HG03196 (cell line): ENCODE data around the gene NDE1.
A peak's percentile ranks its signal among the peaks of the same experiment; 100 is the strongest.
"Not testable (repeated sequence)": the region's sequence is repeated elsewhere in the genome, so short reads cannot be mapped to it uniquely, and the experiment has no call there.

Source experiments
- ATAC-seq: cut with Tn5 transposase; IDR thresholded peaks from one replicate; pipeline ENCODE4 v1.9.1; 2021; ENCODE audit not compliant: unreplicated experiment

Gene NDE1

DNA sequence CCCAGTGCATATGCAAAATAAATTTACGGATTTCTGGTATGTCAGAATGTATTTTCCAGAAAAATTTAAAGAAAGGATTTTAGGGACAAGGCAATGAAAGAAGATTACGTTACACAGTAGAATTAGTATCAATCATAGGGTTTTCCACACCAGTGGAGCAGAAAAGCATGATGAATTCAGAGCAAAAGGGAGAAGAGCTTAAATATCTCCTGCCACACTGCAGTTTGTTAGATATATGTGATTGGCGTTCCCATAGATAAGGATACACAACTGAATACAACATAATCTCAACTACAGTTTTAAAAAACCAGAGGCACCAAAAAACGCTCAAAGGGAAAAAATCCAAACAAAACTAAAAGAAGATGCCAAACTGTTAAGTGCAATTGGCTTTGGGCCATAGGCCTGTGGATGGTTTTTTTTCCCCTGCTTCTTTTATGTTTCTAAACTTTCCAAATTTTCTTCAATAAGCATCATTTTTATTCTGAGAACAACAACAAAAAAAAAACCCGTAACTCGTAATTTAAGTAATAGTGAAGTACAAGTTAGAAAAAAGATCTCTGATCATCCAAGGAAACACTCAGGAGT is 29.3 kb upstream of the NDE1 start:
- ATAC-seq, result no peak

DNA sequence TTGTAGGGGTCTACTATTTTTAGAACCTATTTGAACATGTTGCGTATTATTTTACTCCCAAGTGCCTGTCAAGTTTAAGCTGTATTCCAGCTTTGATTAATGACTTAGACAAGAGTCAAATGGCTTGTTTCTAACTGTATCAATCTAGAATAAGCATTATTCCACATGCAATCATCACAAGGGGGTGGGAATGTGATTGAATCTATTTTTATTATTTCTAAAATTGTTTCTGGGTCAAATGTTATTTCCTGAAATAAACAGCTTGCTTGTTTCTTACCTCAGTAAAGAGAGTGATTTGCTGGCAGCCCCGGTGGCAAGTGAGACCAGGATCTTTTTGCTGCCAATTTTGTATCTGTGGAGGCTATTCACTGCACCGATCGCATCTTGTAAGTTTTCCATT is 28.6 kb upstream of the NDE1 start:
- ATAC-seq, result no peak

GRCh38 chr16:15621889-15622288 is 28.2 kb upstream of the NDE1 start:
- ATAC-seq, result no peak

GRCh38 chr16:15631730-15632409 is 18.2 kb upstream of the NDE1 start:
- no peak for ATAC-seq

- no peak for ATAC-seq
Observed at GRCh38 chr16:15635926-15636325, 14.1 kb upstream of the NDE1 start.

GRCh38 chr16:15636392-15636873 is 13.6 kb upstream of the NDE1 start:
- no peak for ATAC-seq

DNA sequence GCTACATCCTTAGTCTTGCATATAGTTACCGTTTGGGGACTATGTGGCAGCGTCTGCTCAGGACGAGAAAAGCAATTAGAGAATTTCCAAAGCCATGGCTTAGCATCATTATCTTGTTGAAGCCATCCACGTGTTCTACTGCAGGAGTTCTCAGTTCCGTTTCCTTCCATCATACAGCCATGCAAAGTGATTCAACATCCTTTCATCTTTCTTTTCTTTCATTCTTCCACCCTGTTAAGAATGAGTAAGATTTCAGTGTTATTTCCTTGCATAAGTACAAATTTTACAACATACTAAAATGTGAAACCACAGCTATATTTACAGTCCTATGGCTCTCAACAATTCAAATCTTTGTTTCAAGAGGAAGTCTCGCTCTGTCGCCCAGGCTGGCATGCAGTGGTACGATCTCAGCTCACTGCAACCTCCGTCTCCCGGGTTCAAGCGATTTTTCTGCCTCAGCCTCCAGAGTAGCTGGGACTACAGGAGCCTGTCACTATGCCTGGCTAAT is 10.9 kb upstream of the NDE1 start:
- ATAC-seq, result no peak

- ATAC-seq, result no peak
Observed at GRCh38 chr16:15640966-15641365, 9.1 kb upstream of the NDE1 start.

DNA sequence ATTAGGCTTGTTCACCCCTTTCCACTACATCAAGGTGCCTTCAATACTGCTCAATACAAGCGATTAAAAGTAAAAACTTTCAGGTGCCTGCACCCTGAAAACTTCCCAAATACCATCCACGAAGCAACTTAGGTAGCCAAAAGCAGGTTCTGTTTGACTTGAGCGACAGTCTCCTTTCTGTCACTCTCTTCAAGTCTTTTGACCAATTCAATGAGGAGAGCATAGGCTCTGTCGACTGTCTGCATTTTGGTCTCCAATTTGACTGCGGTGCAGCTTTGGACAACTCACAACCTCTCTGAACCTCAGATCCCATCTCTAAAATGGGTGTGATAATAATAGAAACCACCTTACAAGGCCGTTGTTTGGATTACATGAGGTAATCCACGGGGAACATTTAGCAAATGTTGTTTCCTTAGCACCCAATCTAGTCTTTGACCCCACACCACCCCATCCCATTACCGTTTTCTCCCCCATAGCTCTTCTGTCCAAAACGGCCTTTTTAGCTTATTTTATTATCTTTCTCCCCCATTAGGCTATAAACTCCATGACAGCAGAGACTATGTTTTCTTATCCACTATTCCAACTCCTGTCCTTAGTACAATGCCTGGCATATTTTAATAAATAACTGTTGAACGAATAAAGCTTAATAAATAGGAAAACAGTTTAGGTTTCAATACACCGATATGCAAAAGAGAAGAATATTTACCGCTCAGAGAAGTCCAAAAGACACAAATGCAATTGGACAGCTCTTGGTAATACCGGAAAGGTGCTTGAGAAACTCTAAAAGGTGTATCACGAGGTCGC is 8.1 kb upstream of the NDE1 start:
- ATAC-seq, result no peak

GRCh38 chr16:15642557-15643047 is 7.4 kb upstream of the NDE1 start:
- ATAC-seq, result peak; percentile 55

DNA sequence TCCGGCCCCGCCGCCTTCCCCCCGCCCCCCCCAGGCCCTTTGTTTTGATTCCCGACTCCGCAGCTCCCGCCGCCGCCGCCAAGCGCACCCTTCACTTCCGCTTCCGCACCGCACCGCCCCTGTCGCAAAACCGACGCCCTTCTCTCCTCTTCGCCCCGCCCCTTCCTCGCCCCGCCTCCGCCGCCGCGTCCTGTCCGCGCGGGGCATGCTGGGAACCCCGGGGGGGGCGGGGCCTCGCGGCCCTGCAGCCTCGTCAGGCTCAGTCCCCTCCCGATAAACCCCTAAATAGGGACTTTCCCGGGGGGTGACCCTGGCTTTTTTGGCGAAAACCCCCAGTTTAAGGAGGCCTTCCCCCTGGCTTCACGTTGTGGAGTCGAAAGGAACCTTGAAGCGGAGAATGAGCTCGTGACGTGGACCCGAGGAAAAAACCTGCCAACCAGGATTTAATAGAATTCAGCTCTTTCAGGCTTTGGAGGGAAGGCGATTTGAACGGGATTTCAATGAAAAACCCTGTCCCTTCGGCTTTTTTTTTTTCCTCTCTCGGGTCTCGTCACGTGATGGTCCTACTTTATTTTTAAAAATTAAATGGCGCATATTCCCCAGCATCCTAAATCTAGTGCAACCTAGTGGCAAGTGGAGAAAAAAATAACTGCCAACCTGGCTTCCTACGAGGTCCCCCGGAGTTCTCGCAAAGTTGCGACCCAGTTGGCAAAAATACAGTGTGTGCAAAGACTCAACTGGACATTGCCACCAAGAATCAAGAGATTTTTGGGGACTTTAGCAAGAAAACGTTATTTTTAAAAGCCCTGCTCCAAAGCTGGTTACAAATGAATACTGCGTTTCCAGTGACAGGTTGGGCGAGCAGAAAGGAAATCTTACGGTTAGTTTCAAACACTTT is 6.7 kb upstream of the NDE1 start, which contains the start of gene MARF1:
Gene MARF1 (minus strand): TSS at position 107 of the 898 bp plus-strand sequence. CDS start 3,921 bp downstream, outside the sequence.
- ATAC-seq, result peak; percentile 29

DNA sequence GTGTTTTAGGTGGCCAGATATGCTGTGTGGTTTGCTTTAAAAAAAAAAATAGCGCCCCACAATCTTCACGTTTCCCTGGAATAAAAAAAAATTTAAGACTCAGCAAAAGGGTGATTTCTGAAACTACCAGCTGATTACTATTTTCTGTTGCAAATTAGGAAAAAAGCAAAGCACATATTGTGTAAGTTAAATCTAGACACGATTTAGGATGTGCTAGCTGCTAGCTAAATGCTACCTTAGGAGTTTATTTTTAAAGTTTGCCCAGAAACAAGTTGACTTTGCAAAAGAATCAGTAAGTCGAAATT is 6.1 kb upstream of the NDE1 start:
- ATAC-seq, result no peak

- no peak for ATAC-seq
Observed at GRCh38 chr16:15644267-15644961, 5.6 kb upstream of the NDE1 start.

DNA sequence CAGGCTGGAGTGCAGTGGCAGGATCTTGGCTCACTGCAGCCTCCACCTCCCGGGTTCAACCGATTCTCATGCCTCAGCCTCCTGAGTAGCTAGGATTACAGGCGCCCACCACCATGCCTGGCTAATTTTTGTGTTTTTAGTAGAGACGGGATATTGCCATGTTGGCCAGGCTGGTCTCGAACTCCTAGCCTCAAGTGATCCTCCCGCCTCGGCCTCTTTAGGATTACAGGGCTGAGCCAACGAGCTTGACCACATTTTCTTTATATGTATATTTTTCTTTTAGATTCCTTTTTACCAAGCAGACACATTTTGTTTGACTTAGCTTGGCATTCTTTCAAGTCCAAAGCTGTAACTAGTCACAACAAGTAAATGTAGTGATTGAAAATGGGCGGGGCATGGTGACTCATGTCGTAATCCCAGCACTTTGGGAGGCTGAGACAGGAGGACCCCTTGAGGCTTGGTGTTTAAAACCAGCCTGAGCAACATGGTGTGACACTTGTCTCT is 5.0 kb upstream of the NDE1 start:
- not testable (repeated sequence) for ATAC-seq

DNA sequence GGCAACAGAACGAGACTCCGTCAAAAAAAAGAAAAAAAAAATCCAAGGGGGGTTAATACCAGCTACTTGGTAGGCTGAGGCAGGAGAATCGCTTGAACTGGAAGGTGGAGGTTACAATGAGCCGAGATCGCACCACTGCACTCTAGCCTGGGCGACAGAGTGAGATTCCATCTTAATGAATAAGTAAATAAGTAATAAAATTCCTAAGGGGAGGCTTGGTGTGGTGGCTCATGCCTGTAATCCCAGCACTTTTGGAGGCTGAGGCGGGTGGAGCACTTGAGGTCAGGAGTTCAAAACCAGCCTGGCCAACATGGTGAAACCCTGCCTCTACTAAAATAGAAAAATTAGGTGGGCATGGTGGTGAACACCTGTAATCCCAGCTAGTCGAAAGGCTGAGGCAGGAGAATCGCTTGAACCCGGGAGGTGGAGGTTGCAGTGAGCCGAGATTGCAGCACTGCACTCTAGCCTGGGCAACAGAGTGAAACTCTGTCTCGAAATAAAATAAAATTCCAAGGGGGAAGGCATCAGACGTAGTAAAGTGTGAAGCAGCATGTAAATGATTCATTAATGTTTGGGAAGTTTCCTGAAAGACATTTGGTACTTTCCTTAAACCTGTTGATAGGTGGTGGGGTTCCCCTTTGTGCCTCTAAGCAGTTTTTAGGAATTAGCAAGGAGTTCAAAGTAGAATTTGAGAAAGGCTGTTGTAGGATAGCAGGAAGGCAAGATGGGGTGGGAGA is 3.3 kb upstream of the NDE1 start:
- ATAC-seq, result not testable (repeated sequence)

DNA sequence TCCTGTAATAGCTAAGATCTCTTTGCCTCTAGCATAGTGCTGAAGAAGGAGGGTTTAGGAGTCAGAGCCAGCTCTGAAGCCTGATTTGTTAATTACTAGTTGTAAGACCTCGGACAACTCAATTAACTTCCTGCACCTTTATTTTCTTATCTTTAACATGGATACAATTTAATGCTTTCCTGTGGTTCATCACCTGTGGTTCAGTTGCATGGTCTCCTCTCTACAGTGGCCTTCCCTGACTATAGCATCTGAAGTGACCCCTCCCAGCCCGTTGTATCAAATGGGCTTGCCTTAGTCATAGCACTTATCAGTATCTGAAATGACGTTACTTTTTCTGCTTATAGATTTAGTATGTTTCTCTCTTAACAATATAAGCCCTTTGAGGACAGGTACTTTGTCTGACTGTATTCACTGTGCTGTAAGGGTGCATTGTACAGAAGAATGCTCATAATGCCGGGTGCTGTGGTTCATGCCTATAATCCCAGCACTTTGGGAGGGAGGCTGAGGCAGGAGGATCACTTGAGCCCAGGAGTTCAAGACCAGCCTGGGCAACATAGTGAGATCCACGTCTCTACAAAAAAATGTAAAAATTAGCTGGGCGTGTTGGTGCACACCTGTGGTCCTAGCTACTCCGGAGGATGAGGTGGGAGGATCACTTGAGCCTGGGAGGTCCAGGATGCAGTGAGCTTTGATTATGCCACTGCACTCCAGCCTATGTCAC is 2.6 kb upstream of the NDE1 start:
- no peak for ATAC-seq

DNA sequence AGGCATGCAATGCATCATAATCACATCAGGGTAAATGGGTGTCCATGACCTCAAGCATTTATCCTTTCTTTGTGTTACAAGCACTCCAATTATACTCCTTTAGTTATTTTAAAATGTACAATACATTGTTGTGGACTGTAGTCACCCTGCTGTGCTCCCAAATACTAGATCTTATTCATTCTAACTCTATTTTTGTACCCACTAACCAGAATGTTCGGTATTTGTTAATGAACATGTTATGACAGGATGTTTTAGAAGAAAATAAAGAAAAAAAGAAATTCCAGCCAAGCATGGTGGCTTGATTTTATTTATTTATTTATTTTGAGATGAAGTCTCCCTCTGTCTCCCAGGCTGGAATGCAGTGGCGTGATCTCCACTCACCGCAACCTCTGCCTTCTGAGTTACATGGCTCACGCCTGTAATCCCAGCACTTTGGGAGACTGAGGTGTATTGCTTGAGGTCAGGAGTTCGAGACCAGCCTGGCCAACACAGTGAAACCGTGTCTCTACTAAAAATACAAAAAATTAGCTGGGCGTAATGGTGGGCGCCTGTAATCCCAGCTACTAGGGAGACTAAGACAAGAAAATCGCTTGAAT is 1.8 kb upstream of the NDE1 start:
- ATAC-seq, result no peak

DNA sequence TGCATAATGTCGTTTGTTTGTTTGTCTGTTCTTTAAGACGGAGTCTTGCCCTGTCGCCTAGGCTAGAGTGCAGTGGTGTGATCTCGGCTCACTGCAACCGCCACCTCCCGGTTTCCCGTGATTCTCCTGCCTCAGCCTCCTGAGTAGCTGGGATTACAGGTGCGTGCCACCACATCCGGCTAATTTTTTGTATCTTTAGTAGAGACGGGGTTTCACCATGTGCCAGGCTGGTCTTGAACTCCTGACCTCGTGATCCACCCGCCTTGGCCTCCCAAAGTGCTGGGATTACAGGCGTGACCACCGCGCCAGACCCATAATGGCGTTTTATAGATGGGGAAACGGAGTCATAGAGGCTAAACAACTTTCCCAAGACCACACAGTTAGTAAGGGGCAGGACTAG is 734 bp upstream of the NDE1 start:
- ATAC-seq, result not testable (repeated sequence)
